ACC112 (cell line): ENCODE measurements around the gene UNCX.
"Not testable (repeated sequence)": the region's sequence is repeated elsewhere in the genome, so short reads cannot be mapped to it uniquely, and the experiment has no call there.

ENCODE experiments used
- H2AFZ ChIP-seq: fragments of 200-600 bp; sonication (generic); one replicate; pipeline ENCODE4 v1.6.0; 2017; ENCODE audit warnings: antibody characterized with exemption, low read length; ENCODE audit not compliant: unreplicated experiment
- H3K27ac ChIP-seq: fragments of 200-600 bp; sonication (generic); 2 replicates; pipeline ENCODE4 v1.5.1; 2014; ENCODE audit warnings: low read depth, mild to moderate bottlenecking, antibody characterized with exemption, low read length, moderate library complexity
- H3K27me3 ChIP-seq: fragments of 200-600 bp; sonication (generic); 2 replicates; pipeline ENCODE4 v1.6.1; 2014; ENCODE audit warnings: mild to moderate bottlenecking, antibody characterized with exemption, low read length, moderate library complexity, mixed read lengths; ENCODE audit not compliant: insufficient read depth
- H3K36me3 ChIP-seq: fragments of 200-600 bp; sonication (generic); 2 replicates; pipeline ENCODE4 v1.6.1; 2016; ENCODE audit warnings: mild to moderate bottlenecking, antibody characterized with exemption, low read length, moderate library complexity, mixed read lengths; ENCODE audit not compliant: insufficient read depth
- H3K4me1 ChIP-seq: fragments of 200-600 bp; sonication (generic); one replicate; pipeline ENCODE4 v1.6.1; 2016; ENCODE audit warnings: low read length, mixed read lengths; ENCODE audit not compliant: insufficient read depth, unreplicated experiment, control insufficient read depth
- H3K4me3 ChIP-seq: fragments of 200-600 bp; sonication (generic); 2 replicates; pipeline ENCODE4 v1.5.1; 2014; ENCODE audit warnings: mild to moderate bottlenecking, low read depth, low read length
- H3K79me2 ChIP-seq: fragments of 200-600 bp; sonication (generic); one replicate; pipeline ENCODE4 v1.6.0; 2016; ENCODE audit warnings: low read length; ENCODE audit not compliant: control insufficient read depth, unreplicated experiment, insufficient read depth

The UNCX gene

GRCh38 chr7:1272136-1272535 lies 39.5 kb downstream of the UNCX start:
- not testable (repeated sequence) for H3K4me1 ChIP-seq, H2AFZ ChIP-seq
- H3K27me3 ChIP-seq: peaks cover 46% of the 10 kb centered on the region

DNA sequence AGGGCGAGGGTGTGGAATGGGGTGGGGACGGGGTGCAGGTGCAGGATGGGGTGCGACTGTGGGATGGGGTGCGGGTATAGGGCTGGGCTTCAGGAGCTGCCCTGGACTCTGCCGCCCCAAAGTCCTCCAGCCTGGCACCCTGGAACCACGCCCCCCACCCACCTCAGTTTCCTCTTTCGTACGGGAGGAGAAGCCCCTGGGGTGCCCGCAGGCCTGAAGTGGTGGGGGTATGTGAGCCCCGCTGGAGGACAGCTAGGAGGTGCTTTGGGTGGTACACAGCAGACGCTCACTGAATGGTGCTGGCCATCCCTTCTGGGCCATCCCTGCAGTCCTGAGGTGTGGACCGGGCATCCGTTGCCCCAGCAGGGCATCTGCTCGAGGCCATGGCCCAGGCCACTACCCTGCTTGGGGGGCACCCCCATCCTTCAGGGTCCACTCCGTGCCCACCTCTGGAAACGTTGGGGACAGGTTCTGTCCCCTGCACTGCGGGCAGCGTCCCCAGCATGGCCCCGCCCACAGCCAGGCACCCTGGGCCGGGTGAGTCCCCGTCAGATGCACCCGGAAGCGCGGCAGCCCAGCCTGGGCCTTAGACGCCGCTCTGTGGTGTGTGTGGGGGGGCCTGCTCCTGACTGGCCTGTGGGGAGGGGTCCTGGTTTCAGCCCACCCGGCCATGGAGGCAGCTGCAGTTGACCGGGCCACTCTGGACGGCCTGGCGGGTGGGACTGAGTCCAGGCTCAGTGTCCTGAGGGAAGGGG lies 41.6 kb downstream of the UNCX start:
- H3K4me1 ChIP-seq: no peaks in the 10 kb centered on the region
- H3K79me2 ChIP-seq: no peaks in the 10 kb centered on the region
- H3K27ac ChIP-seq: no peak overlapping the region
- H3K27me3 ChIP-seq: peaks cover 43% of the 10 kb centered on the region
- no peak overlapping the region for H3K4me3 ChIP-seq
- H2AFZ ChIP-seq: no peak overlapping the region
- H3K36me3 ChIP-seq: no peaks in the 10 kb centered on the region

More at GRCh38 chr7:1272136-1272535, 39.5 kb downstream of the UNCX start:
- H3K27ac ChIP-seq, H3K36me3 ChIP-seq, H3K79me2 ChIP-seq, H3K4me3 ChIP-seq: not testable (repeated sequence)

DNA sequence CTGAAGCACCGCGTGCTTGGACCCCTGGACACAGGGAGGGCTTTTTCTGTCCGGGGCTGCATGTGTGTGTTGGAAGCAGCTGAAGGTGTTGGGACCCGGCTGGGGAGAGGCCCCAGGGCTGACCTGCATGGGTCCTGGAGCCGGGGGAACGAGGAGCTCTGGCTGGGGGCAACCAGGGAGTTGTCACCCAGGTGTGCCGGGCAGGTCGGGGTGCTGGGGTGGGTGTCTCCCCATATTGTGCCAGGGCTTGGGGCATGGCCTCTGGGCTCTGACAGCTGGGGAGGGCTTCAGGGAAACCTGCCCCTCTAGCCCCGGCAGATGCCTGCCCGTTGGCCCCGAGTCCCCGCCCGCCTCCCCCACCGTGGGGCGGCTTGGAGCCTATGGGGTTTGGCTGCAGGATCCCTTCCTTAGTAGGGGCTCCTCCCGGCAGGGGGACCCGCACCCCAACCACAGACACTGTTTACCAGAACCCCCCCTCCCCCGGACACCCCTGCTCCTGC lies 42.3 kb downstream of the UNCX start:
- Histone ChIP-seq H3K27ac (no peak overlapping the region), H2AFZ (no peak overlapping the region), H3K27me3 (peaks cover 36% of the 10 kb centered on the region), H3K4me1 (no peaks in the 10 kb centered on the region), H3K79me2 (no peaks in the 10 kb centered on the region), H3K4me3 (no peak overlapping the region), H3K36me3 (no peaks in the 10 kb centered on the region)

DNA sequence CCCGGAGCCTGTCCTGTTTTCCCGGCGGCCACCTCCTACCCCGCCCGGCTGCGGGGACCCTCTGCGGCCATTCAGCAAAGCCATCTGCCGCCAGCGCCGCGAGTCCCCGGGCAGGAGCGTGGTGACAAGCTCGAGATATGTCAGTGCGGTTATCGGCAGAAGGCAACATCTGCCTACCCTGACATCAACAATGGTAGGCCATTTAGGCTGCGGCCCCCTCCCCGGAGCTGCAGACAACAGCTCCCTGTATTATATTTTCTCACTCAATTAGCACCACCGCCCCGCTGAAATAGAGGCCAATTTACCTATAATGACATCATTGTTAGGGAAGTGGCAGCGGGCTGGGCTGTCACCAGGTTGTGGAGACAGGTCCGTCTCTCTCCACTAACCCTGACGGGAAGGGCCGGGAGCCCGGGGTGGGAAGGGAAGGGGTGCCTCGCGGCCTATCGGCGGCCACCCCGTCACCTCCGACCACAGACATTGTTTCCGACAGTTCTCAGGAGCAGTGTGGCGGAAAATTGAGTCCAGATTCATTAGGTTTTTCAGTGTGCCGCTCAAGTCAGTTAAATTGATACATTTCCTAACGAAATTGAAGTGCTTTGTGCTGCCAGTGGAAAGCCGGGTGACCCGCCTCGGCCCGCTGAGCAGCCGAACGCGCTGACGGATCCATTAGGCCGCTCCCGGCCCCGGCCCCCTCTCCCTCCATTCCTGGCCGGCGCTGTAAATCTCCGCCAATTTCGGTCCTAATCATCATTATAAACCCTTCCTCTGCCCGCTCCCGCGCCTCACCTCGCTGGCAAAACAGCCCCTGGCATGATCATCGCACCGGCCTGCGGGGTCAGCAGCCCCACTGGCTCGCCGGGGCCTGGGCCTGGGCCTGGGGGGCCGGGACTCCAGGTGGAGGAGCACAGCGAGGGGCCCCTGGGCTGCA lies 43.0 kb downstream of the UNCX start:
- no peaks in the 10 kb centered on the region for H3K4me1 ChIP-seq
- no peaks in the 10 kb centered on the region for H3K79me2 ChIP-seq
- H2AFZ ChIP-seq: no peak overlapping the region
- no peak overlapping the region for H3K4me3 ChIP-seq
- peaks cover 33% of the 10 kb centered on the region for H3K27me3 ChIP-seq
- no peak overlapping the region for H3K27ac ChIP-seq
- no peaks in the 10 kb centered on the region for H3K36me3 ChIP-seq

GRCh38 chr7:1276626-1277175 lies 44.0 kb downstream of the UNCX start:
- no peak overlapping the region for H3K27ac ChIP-seq
- H3K4me1 ChIP-seq: no peaks in the 10 kb centered on the region
- no peak overlapping the region for H2AFZ ChIP-seq
- no peak overlapping the region for H3K4me3 ChIP-seq
- no peaks in the 10 kb centered on the region for H3K79me2 ChIP-seq
- H3K27me3 ChIP-seq: peaks cover 33% of the 10 kb centered on the region
- no peaks in the 10 kb centered on the region for H3K36me3 ChIP-seq

- H3K27me3 ChIP-seq: peaks cover 33% of the 10 kb centered on the region
- H3K27ac ChIP-seq: no peak overlapping the region
Measured at GRCh38 chr7:1278543-1278942, 45.9 kb downstream of the UNCX start.

DNA sequence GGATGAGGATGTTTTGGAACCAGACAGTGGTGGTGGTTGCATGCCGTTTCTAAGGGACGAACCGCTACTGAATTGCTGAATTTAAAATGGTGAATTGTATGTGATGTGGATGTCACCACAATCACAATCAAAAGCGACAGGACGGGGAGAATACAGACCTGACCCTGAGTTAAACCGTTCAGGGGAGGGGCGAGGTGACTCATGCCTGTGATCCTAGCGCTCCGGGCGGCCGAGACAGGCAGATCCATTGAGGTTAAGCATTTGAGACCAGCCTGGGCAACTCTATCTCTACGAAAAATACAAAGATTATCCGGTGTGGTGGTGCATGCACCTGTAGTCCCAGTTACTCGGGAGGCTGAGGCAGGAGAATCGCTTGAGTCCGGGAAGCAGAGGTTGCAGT lies 46.4 kb downstream of the UNCX start:
- H3K79me2 ChIP-seq: no peaks in the 10 kb centered on the region
- H3K4me1 ChIP-seq: no peaks in the 10 kb centered on the region
- no peak overlapping the region for H3K27ac ChIP-seq
- no peak overlapping the region for H2AFZ ChIP-seq
- no peak overlapping the region for H3K4me3 ChIP-seq
- peaks cover 33% of the 10 kb centered on the region for H3K27me3 ChIP-seq
- no peaks in the 10 kb centered on the region for H3K36me3 ChIP-seq

More at GRCh38 chr7:1278543-1278942, 45.9 kb downstream of the UNCX start:
- Histone ChIP-seq H3K4me3 (no peak overlapping the region), H3K36me3 (no peaks in the 10 kb centered on the region), H2AFZ (no peak overlapping the region), H3K79me2 (no peaks in the 10 kb centered on the region), H3K4me1 (no peaks in the 10 kb centered on the region)

DNA sequence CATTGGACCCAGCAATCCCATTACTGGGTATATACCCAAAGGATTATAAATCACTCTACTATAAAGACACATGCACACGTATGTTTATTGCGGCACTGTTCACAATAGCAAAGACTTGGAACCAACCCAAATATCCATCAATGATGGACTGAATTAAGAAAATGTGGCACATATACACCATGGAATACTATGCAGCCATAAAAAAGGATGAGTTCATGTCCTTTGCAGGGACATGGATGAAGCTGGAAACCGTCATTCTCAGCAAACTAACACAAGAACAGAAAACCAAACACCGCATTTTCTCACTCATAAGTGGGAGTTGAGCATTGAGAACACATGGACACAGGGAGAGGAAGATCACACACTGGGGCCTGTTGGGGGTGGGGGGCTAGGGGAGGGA lies 47.2 kb downstream of the UNCX start:
- H2AFZ ChIP-seq, H3K79me2 ChIP-seq, H3K27ac ChIP-seq, H3K4me3 ChIP-seq, H3K4me1 ChIP-seq, H3K36me3 ChIP-seq: not testable (repeated sequence)
- H3K27me3 ChIP-seq: peaks cover 30% of the 10 kb centered on the region

- H3K27me3 ChIP-seq: peaks cover 18% of the 10 kb centered on the region
- H3K27ac ChIP-seq: no peak overlapping the region
- H3K4me3 ChIP-seq: no peak overlapping the region
Measured at GRCh38 chr7:1281068-1281467, 48.4 kb downstream of the UNCX start.

DNA sequence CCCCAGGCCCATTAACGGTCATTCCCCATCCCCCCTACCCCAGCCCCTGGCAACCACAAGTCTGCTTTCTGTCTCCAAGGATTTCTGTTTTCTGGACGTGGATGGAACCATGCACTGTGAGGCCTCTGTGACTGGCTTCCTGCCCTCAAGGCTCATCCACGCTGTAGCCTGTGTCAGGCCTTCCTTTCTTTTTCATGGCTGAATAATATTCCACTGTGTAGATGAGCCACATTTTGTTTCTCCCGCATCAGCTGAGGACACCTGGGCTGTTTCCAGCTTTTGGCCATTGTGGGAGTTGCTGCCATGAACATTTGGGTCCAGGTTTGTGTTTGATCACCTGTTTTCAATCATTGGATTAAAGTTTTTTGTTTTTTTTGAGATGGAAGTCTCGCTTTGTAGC lies 50.0 kb downstream of the UNCX start:
- Histone ChIP-seq H2AFZ (no peak overlapping the region), H3K4me3 (no peak overlapping the region), H3K4me1 (no peaks in the 10 kb centered on the region), H3K79me2 (no peaks in the 10 kb centered on the region), H3K36me3 (no peaks in the 10 kb centered on the region), H3K27me3 (peaks cover 7% of the 10 kb centered on the region), H3K27ac (no peak overlapping the region)

More at GRCh38 chr7:1281068-1281467, 48.4 kb downstream of the UNCX start:
- Histone ChIP-seq H3K4me1 (no peaks in the 10 kb centered on the region), H3K79me2 (no peaks in the 10 kb centered on the region), H3K36me3 (no peaks in the 10 kb centered on the region), H2AFZ (no peak overlapping the region)
